ENCODE results near the gene PAPPA2. TPM values are rescaled to one million over a fixed set of nuclear protein-coding genes. Genes with fewer than 3 reads are reported as not detected.

PAPPA2 gene
- total and polyA plus RNA-seq, 2 of the 4 experiments (the other 2 are of a cell fraction), result 0.10 to 0.18 TPM

GRCh38 chr1:176864211-176864610, 401.2 kb downstream of the PAPPA2 start:
- Histone ChIP-seq H4K20me1 (ENCODE audit: insufficient read depth, low read length) (no peaks in the 10 kb centered on the region), H3K36me3 (ENCODE audit: control insufficient read depth, insufficient read depth, low read length) (no peaks in the 10 kb centered on the region), H3K9ac (ENCODE audit: low read depth, low read length) (no peak overlapping the region), H3K14ac (replicated peaks; ENCODE audit: low read depth, low read length) (no peak overlapping the region), H3K23ac (ENCODE audit: low read depth, low read length) (no peak overlapping the region), H2AFZ (replicated peaks; ENCODE audit: low read length, poor library complexity) (no peak overlapping the region), H3K4ac (ENCODE audit: low read depth, low read length) (no peak overlapping the region), H3K79me1 (ENCODE audit: low read depth in 1 of 2, low read length in 2 of 2) (no peaks in the 10 kb centered on the region), H2BK120ac (ENCODE audit: low read depth, low read length) (no peak overlapping the region), H2BK20ac (ENCODE audit: low read depth, low read length) (no peak overlapping the region), H3K18ac (ENCODE audit: low read depth, low read length) (no peak overlapping the region), H2AK5ac (ENCODE audit: low read depth, low read length) (no peak overlapping the region), H2AK9ac (replicated peaks; ENCODE audit: low read depth, low read length, poor library complexity) (no peak overlapping the region), H2BK15ac (ENCODE audit: low read depth, low read length) (no peak overlapping the region), H3K4me2 (ENCODE audit: low read depth, low read length) (no peak overlapping the region), H3K27me3 (ENCODE audit: control insufficient read depth, insufficient read depth, low read length) (no peaks in the 10 kb centered on the region), H3K56ac (ENCODE audit: extremely low read depth, insufficient read depth, low read length) (no peak overlapping the region), H3K27ac (ENCODE audit: insufficient read depth, low read length) (no peak overlapping the region), H4K5ac (ENCODE audit: low read depth, low read length) (no peak overlapping the region), H4K8ac (ENCODE audit: low read depth in 2 of 2, low read length in 2 of 2) (no peak overlapping the region), H4K91ac (ENCODE audit: insufficient read depth, low read depth, low read length) (no peak overlapping the region), H3K9me3 (ENCODE audit: control insufficient read depth, insufficient read depth, low read length) (no peaks in the 10 kb centered on the region), H2BK5ac (ENCODE audit: low read depth, low read length, poor library complexity, severe bottlenecking) (no peak overlapping the region), H3K9me1 (ENCODE audit: insufficient read depth, low read length) (no peaks in the 10 kb centered on the region), H3K4me1 (ENCODE audit: control insufficient read depth, insufficient read depth, low read length) (no peaks in the 10 kb centered on the region), H3K4me3 (ENCODE audit: insufficient read depth, low read depth, low read length) (no peak overlapping the region)
- dilution Hi-C loops (cut with HindIII; ENCODE audit: low sequenced_read_pairs, unreplicated experiment) (no loop called here), in situ Hi-C loops (cut with MboI; ENCODE audit: low sequenced_read_pairs) (loop anchor here (25.0 kb wide), 1 partner anchor 1702 kb away; no protein-coding TSS in a partner anchor), intact Hi-C loops (cut with micrococcal nuclease) (no loop called here)
- TF ChIP-seq NFE2L2 (IDR thresholded peaks at IDR 0.05; ENCODE audit: low read depth, low read length) (no peak), SMC3 (IDR thresholded peaks at IDR 0.05; ENCODE audit: low read depth, low read length) (no peak), CEBPB (IDR thresholded peaks at IDR 0.05; ENCODE audit: low read depth, low read length) (no peak), MAZ (IDR thresholded peaks at IDR 0.05; ENCODE audit: borderline replicate concordance, low read depth, low read length) (no peak), USF2 (IDR thresholded peaks at IDR 0.05; ENCODE audit: low read depth, low read length) (no peak), RFX5 (IDR thresholded peaks at IDR 0.05; ENCODE audit: low read depth, low read length) (no peak)
- ChIA-PET POLR2A (ENCODE audit: unreplicated experiment) (no interaction called here), CTCF (no interaction called here)
- no peak for ATAC-seq (ENCODE audit: low read depth)
- WGBS, 2 experiments (ENCODE audit: extremely low coverage in 2 of 2, insufficient read length in 1 of 2), result 83% methylated on average over 9 of the region's 9 CpGs; no CpG with 5 or more reads in 1 of the 2 experiments
- BruUV-seq (replicated peaks), result no TSS peak
- no peak for DNase-seq
